ENCODE measurements around the gene MAU2. TPM values are rescaled to one million over a fixed set of nuclear protein-coding genes. Genes with fewer than 3 reads are reported as not detected.

MAU2 gene
- total RNA-seq, 1 experiment from 2014 or later: 72.6 TPM

- Histone ChIP-seq H3K4me3 (ENCODE audit: low read depth, low read length, poor library complexity, severe bottlenecking) (no peak overlapping the region), H3K27me3 (replicated peaks; ENCODE audit: insufficient read depth, low read depth, low read length, poor library complexity) (no peaks in the 10 kb centered on the region), H3K4me1 (ENCODE audit: insufficient read depth, low read length, poor library complexity, severe bottlenecking) (no peaks in the 10 kb centered on the region), H3K9me3 (ENCODE audit: low read depth, low read length, poor library complexity, severe bottlenecking) (no peaks in the 10 kb centered on the region), H3K36me3 (ENCODE audit: insufficient read depth, low read length, poor library complexity, severe bottlenecking) (peaks cover 49% of the 10 kb centered on the region), H3K27ac (ENCODE audit: low read depth, low read length, poor library complexity, severe bottlenecking) (no peak overlapping the region)
- intact Hi-C loops (cut with micrococcal nuclease; ENCODE audit: unreplicated experiment): no loop called here
- POLR2A ChIA-PET (ENCODE audit: low non-redundant PET): no interaction called here
- DNase-seq (ENCODE audit: low spot score): no peak
- TF ChIP-seq, protein P1, sequence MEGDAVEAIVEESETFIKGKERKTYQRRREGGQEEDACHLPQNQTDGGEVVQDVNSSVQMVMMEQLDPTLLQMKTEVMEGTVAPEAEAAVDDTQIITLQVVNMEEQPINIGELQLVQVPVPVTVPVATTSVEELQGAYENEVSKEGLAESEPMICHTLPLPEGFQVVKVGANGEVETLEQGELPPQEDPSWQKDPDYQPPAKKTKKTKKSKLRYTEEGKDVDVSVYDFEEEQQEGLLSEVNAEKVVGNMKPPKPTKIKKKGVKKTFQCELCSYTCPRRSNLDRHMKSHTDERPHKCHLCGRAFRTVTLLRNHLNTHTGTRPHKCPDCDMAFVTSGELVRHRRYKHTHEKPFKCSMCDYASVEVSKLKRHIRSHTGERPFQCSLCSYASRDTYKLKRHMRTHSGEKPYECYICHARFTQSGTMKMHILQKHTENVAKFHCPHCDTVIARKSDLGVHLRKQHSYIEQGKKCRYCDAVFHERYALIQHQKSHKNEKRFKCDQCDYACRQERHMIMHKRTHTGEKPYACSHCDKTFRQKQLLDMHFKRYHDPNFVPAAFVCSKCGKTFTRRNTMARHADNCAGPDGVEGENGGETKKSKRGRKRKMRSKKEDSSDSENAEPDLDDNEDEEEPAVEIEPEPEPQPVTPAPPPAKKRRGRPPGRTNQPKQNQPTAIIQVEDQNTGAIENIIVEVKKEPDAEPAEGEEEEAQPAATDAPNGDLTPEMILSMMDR (conservative IDR thresholded peaks at IDR 0.05; ENCODE audit: low read depth, low read length): no peak
- no peak for TF ChIP-seq EZH2 (IDR thresholded peaks at IDR 0.05; ENCODE audit: borderline replicate concordance, low read depth, low read length, poor library complexity, severe bottlenecking)
- BruUV-seq (replicated peaks): no TSS peak
- CTCF ChIA-PET: no interaction called here
Measured at GRCh38 chr19:19354007-19354406, 33.4 kb downstream of the MAU2 start.

DNA sequence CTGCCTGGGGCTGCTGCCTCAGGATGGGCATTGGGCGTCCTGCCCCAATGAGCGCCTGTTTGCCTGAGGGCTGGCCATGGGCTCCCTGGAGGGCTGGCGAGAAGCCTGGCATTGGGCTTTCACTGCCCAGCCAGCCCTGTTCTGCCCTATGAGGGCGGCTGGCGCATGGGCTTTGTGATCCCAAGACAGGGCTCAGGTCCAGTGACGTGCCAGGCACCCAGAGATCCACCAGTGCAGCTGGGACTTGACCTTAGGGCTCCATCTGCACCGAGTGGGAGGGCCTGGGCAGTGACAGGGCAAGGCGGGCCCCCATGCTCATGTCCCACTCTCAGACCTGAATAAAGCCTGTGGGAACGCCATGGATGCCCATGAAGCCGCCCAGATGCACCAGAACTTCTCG, 34.3 kb downstream of the MAU2 start:
- CTCF ChIA-PET: no interaction called here

GRCh38 chr19:19355606-19356139, 35.0 kb downstream of the MAU2 start:
- ChIA-PET POLR2A (ENCODE audit: low non-redundant PET) (no interaction called here), CTCF (no interaction called here)
- no peak overlapping the region for H3K4me3 ChIP-seq (ENCODE audit: low read depth, low read length, poor library complexity, severe bottlenecking)
- no peaks in the 10 kb centered on the region for H3K4me1 ChIP-seq (ENCODE audit: insufficient read depth, low read length, poor library complexity, severe bottlenecking)
- peaks cover 40% of the 10 kb centered on the region for H3K36me3 ChIP-seq (ENCODE audit: insufficient read depth, low read length, poor library complexity, severe bottlenecking)
- intact Hi-C loops (cut with micrococcal nuclease; ENCODE audit: unreplicated experiment): no loop called here
- BruUV-seq (replicated peaks): no TSS peak
- no peaks in the 10 kb centered on the region for H3K27me3 ChIP-seq (replicated peaks; ENCODE audit: insufficient read depth, low read depth, low read length, poor library complexity)
- no peak overlapping the region for H3K27ac ChIP-seq (ENCODE audit: low read depth, low read length, poor library complexity, severe bottlenecking)
- DNase-seq (ENCODE audit: low spot score): no peak
- TF ChIP-seq, protein P1 (conservative IDR thresholded peaks at IDR 0.05; ENCODE audit: low read depth, low read length): no peak
- H3K9me3 ChIP-seq (ENCODE audit: low read depth, low read length, poor library complexity, severe bottlenecking): no peaks in the 10 kb centered on the region

More for the DNA sequence above, 34.3 kb downstream of the MAU2 start:
- POLR2A ChIA-PET (ENCODE audit: low non-redundant PET): no interaction called here
- Histone ChIP-seq H3K4me1 (ENCODE audit: insufficient read depth, low read length, poor library complexity, severe bottlenecking) (no peaks in the 10 kb centered on the region), H3K27me3 (replicated peaks; ENCODE audit: insufficient read depth, low read depth, low read length, poor library complexity) (no peaks in the 10 kb centered on the region), H3K4me3 (ENCODE audit: low read depth, low read length, poor library complexity, severe bottlenecking) (no peak overlapping the region), H3K27ac (ENCODE audit: low read depth, low read length, poor library complexity, severe bottlenecking) (no peak overlapping the region), H3K36me3 (ENCODE audit: insufficient read depth, low read length, poor library complexity, severe bottlenecking) (peaks cover 41% of the 10 kb centered on the region), H3K9me3 (ENCODE audit: low read depth, low read length, poor library complexity, severe bottlenecking) (no peaks in the 10 kb centered on the region)
- DNase-seq (ENCODE audit: low spot score): no peak
- TF ChIP-seq, protein P1 (conservative IDR thresholded peaks at IDR 0.05; ENCODE audit: low read depth, low read length): no peak
- no TSS peak for BruUV-seq (replicated peaks)
- intact Hi-C loops (cut with micrococcal nuclease; ENCODE audit: unreplicated experiment): no loop called here
